NB4 (cell line): ENCODE data around the gene WDR45B.
"Not testable (repeated sequence)": the region's sequence is repeated elsewhere in the genome, so short reads cannot be mapped to it uniquely, and the experiment has no call there.

Source experiments
- POLR2A ChIP-seq: IDR thresholded peaks from 2 replicates; pipeline ENCODE4 v1.6.1; 2011; ENCODE audit warnings: mild to moderate bottlenecking; ENCODE audit not compliant: insufficient read length; ENCODE audit errors: extremely low read depth
- TF ChIP-seq, protein P1 (sequence below): IDR thresholded peaks from one replicate; pipeline ENCODE4 v1.5.1; 2012; ENCODE audit warnings: low read depth, low read length

DNA sequence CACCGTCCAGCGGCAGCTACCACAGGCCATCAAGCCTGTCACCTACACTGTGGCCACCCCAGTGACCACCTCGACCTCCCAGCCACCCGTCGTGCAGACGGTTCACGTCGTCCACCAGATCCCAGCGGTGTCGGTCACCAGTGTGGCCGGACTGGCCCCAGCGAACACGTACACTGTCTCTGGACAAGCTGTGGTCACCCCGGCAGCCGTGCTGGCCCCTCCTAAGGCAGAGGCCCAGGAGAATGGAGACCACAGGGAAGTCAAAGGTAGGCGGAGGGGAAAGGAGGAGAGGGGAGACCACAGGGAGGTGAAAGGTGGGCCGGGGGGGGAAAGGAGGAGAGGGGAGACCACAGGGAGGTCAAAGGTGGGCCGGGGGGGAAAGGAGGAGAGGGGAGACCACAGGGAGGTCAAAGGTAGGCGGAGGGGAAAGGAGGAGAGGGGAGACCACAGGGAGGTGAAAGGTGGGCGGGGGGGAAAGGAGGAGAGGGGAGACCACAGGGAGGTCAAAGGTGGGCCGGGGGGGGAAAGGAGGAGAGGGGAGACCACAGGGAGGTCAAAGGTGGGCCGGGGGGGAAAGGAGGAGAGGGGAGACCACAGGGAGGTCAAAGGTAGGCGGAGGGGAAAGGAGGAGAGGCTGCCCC is 62.2 kb downstream of the WDR45B start:
- TF ChIP-seq POLR2A, result not testable (repeated sequence)
- TF ChIP-seq, protein P1, sequence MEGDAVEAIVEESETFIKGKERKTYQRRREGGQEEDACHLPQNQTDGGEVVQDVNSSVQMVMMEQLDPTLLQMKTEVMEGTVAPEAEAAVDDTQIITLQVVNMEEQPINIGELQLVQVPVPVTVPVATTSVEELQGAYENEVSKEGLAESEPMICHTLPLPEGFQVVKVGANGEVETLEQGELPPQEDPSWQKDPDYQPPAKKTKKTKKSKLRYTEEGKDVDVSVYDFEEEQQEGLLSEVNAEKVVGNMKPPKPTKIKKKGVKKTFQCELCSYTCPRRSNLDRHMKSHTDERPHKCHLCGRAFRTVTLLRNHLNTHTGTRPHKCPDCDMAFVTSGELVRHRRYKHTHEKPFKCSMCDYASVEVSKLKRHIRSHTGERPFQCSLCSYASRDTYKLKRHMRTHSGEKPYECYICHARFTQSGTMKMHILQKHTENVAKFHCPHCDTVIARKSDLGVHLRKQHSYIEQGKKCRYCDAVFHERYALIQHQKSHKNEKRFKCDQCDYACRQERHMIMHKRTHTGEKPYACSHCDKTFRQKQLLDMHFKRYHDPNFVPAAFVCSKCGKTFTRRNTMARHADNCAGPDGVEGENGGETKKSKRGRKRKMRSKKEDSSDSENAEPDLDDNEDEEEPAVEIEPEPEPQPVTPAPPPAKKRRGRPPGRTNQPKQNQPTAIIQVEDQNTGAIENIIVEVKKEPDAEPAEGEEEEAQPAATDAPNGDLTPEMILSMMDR, result not testable (repeated sequence)
